Myocyte (in vitro differentiated cells): ENCODE data around the gene ABCE1. TPM values are rescaled to one million over a fixed set of nuclear protein-coding genes. Genes with fewer than 3 reads are reported as not detected.
"Not testable (repeated sequence)": the region's sequence is repeated elsewhere in the genome, so short reads cannot be mapped to it uniquely, and the experiment has no call there.

ENCODE experiments used
- DNase-seq: peaks from one replicate; pipeline ENCODE4 v3.0.0-alpha.2; 2012; ENCODE audit warnings: low read depth
- total RNA-seq: library from RNA; depleted of rRNA; stranded (reverse); fragments of >200 nt; gene quantifications from 2 replicates; pipeline ENCODE4 v1.2.3, GENCODE V29; 2014

Gene ABCE1
- total RNA-seq, 1 donor from 2014 or later, result 171 TPM

DNA sequence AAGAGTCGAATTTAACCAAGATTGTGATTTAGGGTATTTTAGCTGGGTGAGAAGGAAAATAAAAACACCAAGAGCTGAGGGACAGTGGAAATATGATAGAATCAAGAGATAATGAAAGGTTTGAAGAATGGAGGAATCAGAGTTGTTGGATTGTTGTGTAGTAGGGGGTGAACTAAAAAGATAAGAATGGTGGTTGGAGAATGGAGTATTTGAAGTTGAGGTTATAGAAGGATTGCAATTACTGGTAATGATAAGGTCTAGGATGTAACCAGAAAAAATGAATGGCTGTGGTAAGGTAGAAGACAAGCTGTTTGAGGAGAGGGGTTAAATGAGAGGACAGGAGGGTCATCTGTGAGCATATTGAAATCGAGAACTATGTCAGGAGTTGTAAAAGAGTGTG, 4.5 kb downstream of the ABCE1 start:
- no peak for DNase-seq

DNA sequence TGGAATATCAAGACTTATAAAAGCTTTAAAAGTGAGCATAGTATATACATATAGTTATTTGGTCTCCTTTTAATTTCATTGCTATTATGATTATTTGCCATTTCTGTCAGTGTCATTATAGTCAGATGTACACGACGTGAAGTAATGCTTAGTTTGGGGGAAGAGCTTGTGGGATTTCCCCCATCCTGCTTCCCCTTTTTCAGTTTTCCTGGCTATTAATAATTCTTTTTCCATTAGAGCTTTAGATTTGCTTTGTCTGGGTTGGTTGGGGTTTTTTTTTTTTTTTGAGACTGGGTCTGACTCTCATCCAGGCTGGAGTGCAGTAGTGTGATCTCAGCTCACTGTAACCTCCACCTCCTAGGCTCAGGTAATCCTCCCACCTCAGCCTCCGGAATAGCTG, 5.4 kb downstream of the ABCE1 start:
- no peak for DNase-seq

DNA sequence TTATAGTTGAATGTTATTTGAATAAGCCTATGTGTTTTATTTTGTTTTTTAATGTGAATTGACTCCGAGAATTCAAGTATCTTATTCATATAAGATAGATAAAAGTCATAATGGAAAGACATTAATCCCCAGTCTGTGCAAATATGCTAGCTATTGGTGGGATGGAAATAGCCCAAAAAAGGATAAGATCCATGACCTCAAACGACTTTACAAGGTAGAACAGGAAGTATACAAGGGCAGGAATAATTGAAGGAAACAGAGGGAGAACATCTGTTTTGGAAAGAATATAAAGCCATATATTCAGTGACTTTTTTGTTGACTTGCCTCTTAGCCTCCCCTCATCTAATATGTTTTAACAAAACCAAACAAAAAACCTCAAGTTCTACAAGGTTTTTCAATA, 9.0 kb downstream of the ABCE1 start:
- no peak for DNase-seq

DNA sequence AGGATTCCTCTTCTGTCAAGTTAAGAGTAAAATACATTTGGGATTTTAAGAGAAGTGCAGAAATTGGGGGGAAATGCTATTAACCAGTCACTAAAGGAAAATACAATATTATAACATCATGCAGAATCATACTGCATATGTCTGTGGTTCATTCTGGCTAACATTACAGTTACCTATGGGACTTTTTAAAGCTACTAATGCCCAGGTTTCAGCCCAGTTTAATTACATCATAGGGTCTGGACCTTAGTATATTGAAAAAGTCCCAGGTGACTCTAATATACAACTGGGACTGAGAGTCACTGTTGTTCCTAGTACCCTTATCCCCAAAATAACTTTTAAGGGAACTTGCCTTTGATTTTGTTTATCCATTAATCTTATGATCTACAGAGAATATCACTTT, 10.0 kb downstream of the ABCE1 start:
- no peak for DNase-seq

DNA sequence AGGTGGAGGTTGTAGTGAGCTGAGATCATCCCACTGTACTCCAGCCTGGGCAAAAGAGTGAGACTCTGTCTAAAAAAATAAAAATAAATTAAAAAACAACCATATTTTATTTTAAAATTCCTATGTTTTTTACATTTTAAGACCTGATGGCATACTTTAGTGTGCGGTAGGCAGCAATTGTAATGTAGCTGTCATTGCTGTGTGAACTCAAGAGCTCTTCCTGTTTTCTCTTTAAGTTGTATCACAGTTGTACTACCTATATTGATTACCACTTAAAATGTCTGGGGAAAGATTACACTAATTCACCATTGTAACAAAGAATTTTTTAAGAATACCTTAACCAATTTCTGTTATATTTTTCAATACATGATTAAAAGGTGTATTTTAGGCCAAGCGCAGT, 27.3 kb downstream of the ABCE1 start:
- DNase-seq, result no peak

DNA sequence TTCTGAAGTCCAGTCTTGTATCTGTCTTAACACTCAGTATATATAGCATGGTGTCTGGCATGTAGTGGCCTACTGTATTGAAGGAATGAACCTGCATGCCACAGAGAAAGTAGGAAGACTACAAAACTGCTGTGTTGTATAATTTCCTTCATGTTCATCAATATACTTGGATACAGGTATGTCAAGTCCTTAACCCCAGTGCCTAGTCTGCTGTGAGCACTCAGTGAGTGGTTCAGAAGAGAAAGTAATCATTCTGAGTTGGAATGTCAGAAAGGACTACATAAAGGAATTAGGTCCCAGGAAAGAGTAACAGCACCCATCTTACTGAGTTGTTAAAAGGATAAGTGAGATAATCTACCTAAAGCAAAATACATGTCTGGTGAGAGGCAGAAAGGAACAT, 32.0 kb downstream of the ABCE1 start:
- DNase-seq, result no peak

DNA sequence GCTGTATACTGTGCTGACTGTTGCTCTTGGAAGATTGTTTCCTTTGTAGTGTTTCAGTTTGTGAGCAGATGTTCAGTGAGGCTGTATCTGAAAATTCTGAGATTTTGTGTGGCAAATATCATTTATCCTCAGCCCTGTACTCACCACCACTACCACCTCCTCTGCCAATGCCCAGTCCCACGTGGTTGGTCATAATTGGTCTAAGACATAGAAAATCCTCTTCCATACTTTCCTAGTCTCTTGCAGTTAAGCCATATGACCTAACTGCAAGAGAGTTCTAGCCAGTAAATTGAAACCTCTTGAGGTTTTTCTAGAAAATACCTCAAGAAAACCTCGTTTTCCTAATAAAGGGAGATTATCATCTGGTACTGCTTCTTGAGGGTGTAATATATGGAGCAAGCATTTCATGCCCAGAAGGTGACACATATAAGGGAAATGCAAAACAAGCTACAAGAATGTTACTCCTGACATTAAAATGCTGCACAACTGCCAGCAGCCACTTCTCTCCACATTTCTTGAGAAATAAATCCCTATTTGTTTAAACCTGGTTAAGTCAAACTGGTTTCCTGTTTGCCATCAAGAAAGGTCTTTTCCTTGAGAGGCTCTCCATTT, 32.8 kb downstream of the ABCE1 start:
- DNase-seq, result peak; percentile 15

DNA sequence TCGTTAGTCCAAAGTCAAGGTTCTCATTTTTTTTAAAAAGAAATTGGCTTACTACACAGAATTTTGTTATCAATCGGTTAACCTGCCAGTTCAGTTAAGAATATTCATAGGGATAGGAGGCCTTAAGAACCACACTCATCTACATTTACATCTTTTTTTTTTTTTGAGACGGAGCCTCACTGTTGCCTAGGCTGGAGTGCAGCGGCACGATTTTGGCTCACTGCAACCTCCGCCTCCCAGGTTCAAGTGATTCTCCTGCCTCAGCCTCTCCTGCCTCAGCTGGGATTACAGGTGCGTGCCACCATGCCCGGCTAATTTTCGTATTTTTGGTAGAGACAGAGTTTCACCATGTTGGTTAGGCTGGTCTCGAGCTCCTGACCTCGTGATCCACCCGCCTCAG, 33.7 kb downstream of the ABCE1 start:
- no peak for DNase-seq

DNA sequence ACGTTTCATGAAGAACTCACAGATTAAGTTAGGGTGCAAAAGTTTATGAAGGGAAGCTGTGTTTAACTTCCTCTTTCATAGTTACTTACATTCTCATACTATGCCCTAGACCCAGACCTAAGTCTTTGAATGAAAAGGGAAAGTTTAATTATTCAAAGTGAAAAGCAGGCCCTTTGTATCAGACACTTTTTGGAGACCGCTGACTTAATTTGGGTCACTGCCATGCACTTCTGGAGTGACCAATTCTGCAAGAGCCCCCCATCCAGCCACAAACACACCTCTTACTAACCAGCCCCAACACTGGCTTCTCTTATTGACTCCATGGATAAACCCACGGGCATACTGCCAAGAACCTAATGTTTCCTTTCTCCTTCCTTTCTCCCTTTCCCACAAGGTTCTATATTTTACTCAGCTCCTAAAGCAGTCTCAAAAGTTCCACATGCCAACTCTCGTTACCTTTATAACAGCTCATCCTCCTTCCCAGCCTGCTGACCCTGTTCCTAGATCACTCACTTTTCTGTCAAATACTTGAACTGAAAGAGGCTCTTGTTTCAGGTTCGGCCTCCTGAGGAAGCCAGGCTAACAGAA, 34.5 kb downstream of the ABCE1 start:
- peak; percentile 13 for DNase-seq

DNA sequence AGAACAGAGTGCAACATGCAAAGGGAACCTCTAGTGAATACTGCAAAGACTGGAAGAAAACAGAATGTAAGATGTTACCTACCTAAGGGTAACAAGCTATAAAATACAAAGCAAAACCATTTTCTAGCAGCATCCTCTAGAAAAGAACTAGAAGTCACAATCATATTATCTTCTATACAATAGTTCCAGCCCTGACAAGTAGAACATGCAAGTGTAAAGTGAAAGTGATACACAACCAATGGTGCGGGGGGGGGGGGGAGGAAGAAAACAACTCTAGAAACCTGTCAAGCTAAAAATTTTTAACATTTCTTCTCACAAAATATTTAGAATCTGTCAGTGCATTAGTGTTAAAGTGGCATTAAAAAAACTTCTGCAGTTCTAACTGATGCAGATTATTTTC, 38.1 kb downstream of the ABCE1 start:
- DNase-seq, result not testable (repeated sequence)

DNA sequence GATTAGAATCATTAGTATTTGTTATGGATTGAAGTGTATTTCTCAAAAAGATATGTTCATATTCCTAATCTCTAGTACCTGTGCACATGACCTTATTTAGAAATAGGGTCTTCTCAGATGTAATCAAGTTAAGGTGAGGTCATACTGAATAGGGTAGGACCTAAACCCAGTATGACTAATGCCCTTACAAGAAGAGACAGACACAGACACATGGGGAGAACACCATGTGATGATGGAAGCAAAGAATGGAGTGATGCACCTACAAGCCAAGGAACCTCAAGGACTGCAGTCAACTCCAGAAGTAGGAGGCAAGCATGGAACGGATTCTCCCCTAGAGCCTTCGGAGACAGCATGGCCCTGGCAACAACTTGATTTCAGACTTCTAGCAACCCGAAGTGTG, 50.9 kb downstream of the ABCE1 start:
- DNase-seq, result no peak

DNA sequence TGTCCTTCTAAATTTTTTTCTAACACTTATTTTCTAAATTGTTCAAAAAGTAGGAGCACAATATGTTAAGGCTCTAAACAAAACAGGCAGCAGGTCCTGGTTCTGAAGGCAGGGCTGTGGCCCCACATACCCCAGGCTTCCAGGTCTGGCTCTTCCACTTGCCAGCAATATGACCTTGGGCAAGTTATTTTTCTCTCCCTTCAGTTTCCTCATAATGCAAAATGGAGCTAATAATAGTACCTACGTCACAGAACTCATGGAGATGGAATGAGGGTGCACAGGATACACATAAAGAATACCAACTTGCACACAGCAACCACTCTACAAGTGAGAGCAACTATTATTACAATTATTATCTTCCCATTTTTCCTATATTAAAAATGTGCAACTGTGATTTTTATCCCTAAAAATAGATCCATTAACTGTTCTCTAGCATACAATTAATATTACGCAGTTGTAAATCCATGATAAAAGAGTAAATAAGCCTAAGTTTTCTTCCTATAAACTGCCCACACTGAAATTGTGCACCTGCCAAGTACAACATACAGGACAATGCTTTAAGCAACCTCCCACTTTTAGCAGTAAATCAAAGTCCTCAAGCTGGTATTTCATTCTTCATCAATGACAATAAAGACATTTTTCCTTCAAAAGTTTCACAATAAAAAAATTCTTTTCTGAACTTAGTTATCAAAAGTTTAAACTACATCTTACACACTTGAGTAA, 55.2 kb downstream of the ABCE1 start:
- DNase-seq, result peak; percentile 37

DNA sequence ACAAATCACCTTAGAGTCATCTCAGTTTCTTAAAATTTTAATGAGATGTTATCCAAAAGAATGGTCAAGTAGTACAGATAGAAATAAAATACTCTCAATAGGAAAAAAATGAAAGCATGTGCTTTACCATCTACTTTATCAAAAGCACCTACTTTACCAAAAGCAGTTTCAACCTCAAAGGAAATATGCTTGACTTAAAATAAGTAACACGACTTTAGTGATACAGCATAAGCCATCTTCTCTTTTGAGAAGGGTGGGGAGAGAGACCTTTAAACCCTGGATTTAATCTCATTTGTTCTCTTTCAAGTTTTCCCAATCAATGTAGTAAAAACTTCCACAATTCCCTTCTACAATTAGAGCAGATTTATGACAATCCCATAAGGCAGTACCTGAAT, 55.8 kb downstream of the ABCE1 start:
- DNase-seq, result no peak

DNA sequence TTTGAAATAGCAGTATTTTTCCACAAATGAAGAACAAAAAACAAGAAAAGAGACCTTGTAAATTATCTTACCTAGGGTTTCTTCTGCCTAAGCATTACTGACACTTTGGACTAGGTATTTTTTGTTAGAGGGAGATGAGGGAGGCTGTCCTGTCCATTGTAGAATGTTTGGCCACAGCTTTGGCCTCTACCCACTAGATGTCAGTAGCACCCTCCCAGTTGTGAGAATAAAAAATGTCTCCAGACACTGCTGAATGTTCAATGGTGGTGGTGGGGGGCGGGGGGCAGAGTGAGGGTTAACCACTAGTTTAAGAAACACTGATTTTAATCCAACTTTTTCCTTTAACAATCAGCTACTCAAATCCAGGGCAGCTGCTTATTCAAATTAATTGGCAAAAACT, 56.5 kb downstream of the ABCE1 start:
- peak; percentile 47 for DNase-seq

DNA sequence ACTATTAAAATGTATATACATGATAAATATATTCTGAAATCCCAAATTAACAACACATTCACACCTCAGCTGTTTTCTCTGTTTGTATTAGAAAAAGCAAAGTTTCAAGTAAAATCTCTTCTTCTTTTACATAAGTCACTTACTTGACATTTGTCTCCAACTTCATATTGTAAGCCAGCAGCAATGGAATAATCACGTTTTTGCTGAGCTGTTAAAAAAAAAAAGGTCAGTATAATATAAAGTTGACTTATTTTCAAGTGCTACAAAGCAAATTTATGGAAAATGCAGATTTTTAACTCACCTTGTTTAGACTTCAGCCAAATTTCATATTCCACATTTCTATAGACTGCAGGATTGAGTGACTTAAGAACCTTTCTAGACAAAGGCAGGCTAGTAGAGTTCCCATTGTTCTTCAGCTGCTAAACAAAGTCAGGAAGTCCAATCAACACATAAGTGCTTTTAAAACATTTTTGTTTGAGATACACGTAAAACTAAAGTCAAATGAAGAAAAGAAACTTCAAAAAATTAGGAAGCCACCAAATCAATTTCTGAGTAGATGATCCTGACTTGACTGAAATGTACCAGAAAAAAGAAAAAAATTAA, 57.3 kb downstream of the ABCE1 start:
- DNase-seq, result no peak

DNA sequence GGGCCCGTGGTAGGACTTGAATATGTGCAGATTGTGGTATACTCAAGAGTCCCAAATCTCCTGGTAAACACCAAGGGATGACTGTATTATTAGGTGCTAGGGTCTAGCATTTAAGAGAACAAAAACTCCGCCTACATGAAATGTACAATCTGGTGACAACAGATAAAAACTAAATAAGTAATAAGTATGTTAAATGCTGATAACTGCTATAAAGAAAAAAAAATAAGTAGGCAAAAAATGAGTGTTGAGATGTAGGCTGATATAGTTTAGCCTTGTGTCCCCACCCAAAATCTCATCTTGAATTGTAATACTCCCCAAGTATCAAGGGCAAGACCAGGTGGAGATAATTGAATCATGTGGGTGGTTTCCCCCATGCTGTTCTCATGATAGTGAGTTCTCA, 58.9 kb downstream of the ABCE1 start:
- DNase-seq, result no peak

DNA sequence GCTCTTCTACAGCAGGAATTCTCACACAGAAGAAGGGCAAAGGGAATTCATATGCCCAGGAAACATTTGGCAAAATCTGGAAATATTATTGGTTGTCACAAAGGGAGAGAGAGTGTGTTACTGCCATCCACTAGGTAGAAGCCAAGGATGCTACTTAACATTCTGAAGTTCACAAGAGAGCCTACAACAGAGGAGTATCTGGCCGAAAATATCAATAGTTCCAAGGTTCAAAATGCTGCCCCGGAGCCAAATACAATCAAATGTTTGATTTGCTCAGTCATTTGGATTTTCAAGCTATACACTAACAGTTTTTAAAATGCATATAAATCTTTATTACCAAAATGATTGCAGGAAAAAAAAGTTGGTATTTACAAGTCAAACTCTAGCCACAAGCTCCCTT, 63.4 kb downstream of the ABCE1 start:
- DNase-seq, result no peak

DNA sequence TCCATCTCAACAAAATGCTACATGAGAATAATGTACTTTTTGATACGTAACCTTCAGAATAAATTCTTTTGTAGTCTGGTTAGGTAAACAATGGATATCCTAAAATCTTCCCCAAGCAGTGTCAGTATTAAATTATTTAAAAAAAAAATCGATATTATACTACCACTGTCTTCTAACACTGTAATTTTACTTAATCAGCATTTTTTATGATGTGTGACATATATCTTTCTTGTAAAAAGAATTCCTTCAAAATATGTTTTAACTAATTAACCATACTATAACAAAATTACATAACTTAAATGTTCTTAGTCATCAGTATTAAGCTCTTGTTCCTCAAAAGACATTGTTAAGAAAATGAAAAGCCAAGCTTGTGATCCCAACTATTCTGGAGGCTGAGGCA, 69.8 kb downstream of the ABCE1 start:
- DNase-seq, result no peak

DNA sequence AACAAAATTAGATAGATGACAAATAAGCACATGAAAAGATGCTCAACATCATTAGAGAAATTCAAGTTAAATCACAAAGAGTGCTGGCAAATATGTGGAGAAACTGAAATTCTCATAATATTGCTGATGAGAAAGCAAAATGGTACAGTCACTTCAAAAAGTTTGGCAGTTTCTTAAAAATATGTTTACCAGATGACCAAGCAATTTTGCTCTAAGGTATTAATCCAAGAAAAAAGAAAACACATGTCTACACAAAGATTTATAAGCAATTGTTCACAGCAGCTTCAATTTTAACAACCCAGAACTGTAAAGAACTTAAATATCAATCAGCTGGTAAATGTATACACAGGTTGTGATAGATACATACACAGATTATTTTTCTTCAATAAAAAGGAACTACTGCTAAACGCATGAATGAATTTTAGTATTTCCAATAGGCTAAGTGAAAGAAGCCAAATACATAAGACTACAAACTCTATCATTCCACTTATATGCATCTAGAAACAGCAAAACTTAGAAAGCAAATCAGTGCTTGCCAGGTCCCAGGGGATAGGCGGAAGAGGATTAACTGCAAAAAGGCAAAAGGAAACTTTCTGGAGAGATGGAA, 70.6 kb downstream of the ABCE1 start:
- no peak for DNase-seq

DNA sequence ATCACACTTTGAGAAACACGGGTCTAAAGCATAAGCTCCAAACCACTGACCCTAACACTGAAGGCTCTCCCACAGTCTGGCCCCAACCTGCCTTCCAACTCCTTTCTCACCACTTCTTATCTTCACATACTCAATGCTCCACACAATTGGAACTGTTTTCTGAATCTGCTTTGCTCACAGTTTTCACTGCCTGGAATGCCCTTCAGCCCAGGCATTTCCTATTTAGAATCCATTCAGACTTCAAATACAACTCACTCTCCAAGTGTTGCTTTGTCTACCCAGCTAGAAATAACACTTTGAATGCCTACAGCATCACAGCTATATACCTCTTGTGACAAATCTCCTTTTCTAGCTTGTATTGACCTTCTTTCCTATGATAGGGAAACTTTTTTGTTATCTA, 72.1 kb downstream of the ABCE1 start:
- DNase-seq, result no peak

DNA sequence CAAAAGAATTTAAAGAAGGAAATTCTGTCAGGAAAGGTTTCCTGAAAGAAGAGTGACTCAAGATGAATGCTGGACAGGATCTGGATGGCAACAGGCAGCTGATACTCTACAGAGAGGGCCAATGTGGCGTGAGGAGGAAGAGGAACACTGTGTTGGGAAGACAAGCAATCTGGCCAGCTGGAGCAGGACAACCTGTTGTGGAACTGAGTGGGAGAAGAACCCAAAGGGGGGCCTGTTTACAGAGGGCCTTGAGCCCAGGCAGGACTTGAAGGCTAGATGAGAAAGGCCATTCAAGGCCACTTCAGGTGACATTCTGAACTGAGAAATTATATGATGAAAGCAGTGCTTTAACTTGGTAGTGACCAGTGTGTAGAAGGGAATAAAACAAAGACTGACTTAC, 73.8 kb downstream of the ABCE1 start:
- peak; percentile 16 for DNase-seq
